GM13977 (cell line): ENCODE results near the gene HOXB3.

Experiments
- DNase-seq: peaks from one replicate; pipeline ENCODE4 v3.0.0; 2012; ENCODE audit warnings: low spot score
- CTCF ChIP-seq: IDR thresholded peaks from 2 replicates; pipeline ENCODE4 v1.5.1; 2012; ENCODE audit warnings: mild to moderate bottlenecking, control low read depth; ENCODE audit not compliant: insufficient read depth; ENCODE audit errors: extremely low read depth, missing control alignments
- in situ Hi-C: fragments of 300-500 bp; cut with MboI; formaldehyde crosslinking; loops from one replicate; pipeline ENCODE4 v1.12.0; 2022; ENCODE audit warnings: low sequenced_read_pairs, low pct_unique_long_range_greater_than_20kb, mixed read lengths, inconsistent platforms; ENCODE audit not compliant: unreplicated experiment

Gene HOXB3

GRCh38 chr17:48619826-48620449 lies 29.9 kb upstream of the HOXB3 start:
- in situ Hi-C loops: loop anchor here (10.0 kb wide), 1 partner anchor 105 kb away; the partner anchor contains the start of genes HOXB13, PRAC1 and PRAC2
- no peak for DNase-seq
- TF ChIP-seq CTCF: no peak

GRCh38 chr17:48618256-48618896 lies 28.3 kb upstream of the HOXB3 start:
- TF ChIP-seq CTCF: peak; percentile 92
- peak; percentile 95 for DNase-seq
- in situ Hi-C loops: loop anchor here (10.0 kb wide), 1 partner anchor 106 kb away; the partner anchor contains the start of genes HOXB13, PRAC1 and PRAC2

- in situ Hi-C loops: loop anchor here (10.0 kb wide), 1 partner anchor 107 kb away; the partner anchor contains the start of genes HOXB13, PRAC1 and PRAC2
- DNase-seq: no peak
These were observed 27.6 kb upstream of the HOXB3 start for GRCh38 chr17:48617471-48618255.

GRCh38 chr17:48616717-48617470 lies 26.9 kb upstream of the HOXB3 start:
- TF ChIP-seq CTCF: no peak
- in situ Hi-C loops: loop anchor here (10.0 kb wide), 1 partner anchor 108 kb away; the partner anchor contains the start of genes HOXB13, PRAC1 and PRAC2

More at GRCh38 chr17:48617471-48618255, 27.6 kb upstream of the HOXB3 start:
- no peak for TF ChIP-seq CTCF

GRCh38 chr17:48615963-48616716 lies 26.1 kb upstream of the HOXB3 start:
- no peak for DNase-seq
- TF ChIP-seq CTCF: no peak
- in situ Hi-C loops: loop anchor here (10.0 kb wide), 1 partner anchor 109 kb away; the partner anchor contains the start of genes HOXB13, PRAC1 and PRAC2

More at GRCh38 chr17:48616717-48617470, 26.9 kb upstream of the HOXB3 start:
- DNase-seq: no peak
